GM12878 (cell line): Measurements from ENCODE around the gene FABP6. TPM values are rescaled to one million over a fixed set of nuclear protein-coding genes. Genes with fewer than 3 reads are reported as not detected.
"Not testable (repeated sequence)": the region's sequence is repeated elsewhere in the genome, so short reads cannot be mapped to it uniquely, and the experiment has no call there.

ENCODE experiments used
- ATAC-seq: fragments of 200-7000 bp; cut with Tn5 transposase; 3 replicates; pipeline ENCODE4 v1.9.1; 2020; ENCODE audit warnings: mild to moderate bottlenecking, moderate library complexity
- BruUV-seq: library from RNA; stranded (reverse); fragments of 400-500 nt; replicated peaks from 2 replicates; lab custom pipeline; 2021; lab: Mats Ljungman, UMichigan
- CTCF ChIA-PET: fragments of 300-600 bp; sonication (Branson Sonifier 250); formaldehyde crosslinking; extraction: SDS; loops from one replicate; lab custom pipeline; 2021; ENCODE audit warnings: inconsistent platforms; lab: Yijun Ruan, JAX
- POLR2A ChIA-PET: fragments of 350-600 bp; formaldehyde crosslinking; extraction: SDS; loops from one replicate; lab custom pipeline; 2021; ENCODE audit warnings: inconsistent platforms; lab: Charles Lee
- RAD21 ChIA-PET: fragments of 300-600 bp; sonication (Branson Sonifier 250); formaldehyde crosslinking; loops from one replicate; lab custom pipeline; 2023; ENCODE audit warnings: antibody characterized with exemption; ENCODE audit not compliant: unreplicated experiment; lab: Charles Lee
- SMC1A ChIA-PET: fragments of 300-600 bp; sonication (Branson Sonifier 250); formaldehyde crosslinking; loops from one replicate; lab custom pipeline; 2023; ENCODE audit not compliant: unreplicated experiment, uncharacterized antibody; lab: Charles Lee
- DNase-seq: peaks from one replicate; pipeline ENCODE4 v3.0.0-alpha.2; 2011; ENCODE audit warnings: low read depth, low spot score
- FAIRE-seq: peaks from 3 replicates; lab custom pipeline; 2011; peaks lifted over from hg19 to GRCh38; lab: Jason Lieb, UNC
- H2AFZ ChIP-seq: 2 replicates; pipeline ENCODE4 v1.6.0; 2011; ENCODE audit warnings: low read depth, low read length, control low read depth; ENCODE audit not compliant: control insufficient read depth
- H3K27ac ChIP-seq: 2 replicates; pipeline ENCODE4 v1.5.1; 2011; ENCODE audit warnings: control low read depth; ENCODE audit not compliant: control insufficient read depth, insufficient read depth
- H3K27me3 ChIP-seq, 2 experiments: replicated peaks in 1 of 2; 2 replicates each; pipeline versions ENCODE4 v1.6.0 to v1.6.1; 2011; ENCODE audit warnings: low read length in 1 of 2; ENCODE audit not compliant: control insufficient read depth in 2 of 2, insufficient read depth in 2 of 2
- H3K36me3 ChIP-seq, 2 experiments: 2 replicates each; pipeline ENCODE4 v1.5.1; 2011; ENCODE audit warnings: low read length in 1 of 2; ENCODE audit not compliant: control insufficient read depth in 2 of 2, insufficient read depth in 2 of 2
- H3K4me1 ChIP-seq: 2 replicates; pipeline ENCODE4 v1.6.1; 2011; ENCODE audit warnings: mild to moderate bottlenecking, low read length, moderate library complexity, mixed read lengths; ENCODE audit not compliant: control insufficient read depth, insufficient read depth
- H3K4me2 ChIP-seq: 2 replicates; pipeline ENCODE4 v1.6.0; 2011; ENCODE audit warnings: control low read depth; ENCODE audit not compliant: control insufficient read depth, insufficient read depth
- H3K4me3 ChIP-seq: fragments of 200-600 bp; sonication (generic); 2 replicates; pipeline ENCODE4 v1.5.1; 2016
- H3K79me2 ChIP-seq: 2 replicates; pipeline ENCODE4 v1.6.0; 2011; ENCODE audit warnings: low read length; ENCODE audit not compliant: control insufficient read depth, insufficient read depth
- H3K9ac ChIP-seq: 2 replicates; pipeline ENCODE4 v1.8.0; 2011; ENCODE audit warnings: low read length, control low read depth, mixed read lengths; ENCODE audit not compliant: control insufficient read depth, insufficient read depth
- H3K9me3 ChIP-seq: replicated peaks from 3 replicates; pipeline ENCODE4 v1.5.1; 2011; ENCODE audit warnings: mild to moderate bottlenecking, low read length; ENCODE audit not compliant: control insufficient read depth, insufficient read depth
- H4K20me1 ChIP-seq: 2 replicates; pipeline ENCODE4 v1.6.0; 2011; ENCODE audit not compliant: control insufficient read depth, insufficient read depth
- ATF7 ChIP-seq: fragments of 450-650 bp; IDR thresholded peaks from 2 replicates; pipeline ENCODE4 v1.6.1; 2016; ENCODE audit warnings: low read depth, mild to moderate bottlenecking
- CBX5 ChIP-seq: sonication (generic); IDR thresholded peaks from 2 replicates; pipeline ENCODE4 v1.6.1; 2016; ENCODE audit warnings: low read depth, moderate library complexity, mild to moderate bottlenecking, inconsistent platforms
- CHD4 ChIP-seq: fragments of 200-600 bp; sonication (generic); IDR thresholded peaks from 2 replicates; pipeline ENCODE4 v1.6.1; 2016; ENCODE audit warnings: mild to moderate bottlenecking
- EED ChIP-seq: sonication (generic); IDR thresholded peaks from 2 replicates; pipeline ENCODE4 v1.6.1; 2016; ENCODE audit warnings: antibody characterized with exemption, low read depth
- KAT2A ChIP-seq: conservative IDR thresholded peaks from 2 replicates; pipeline ENCODE4 v1.6.1; 2011; ENCODE audit warnings: low read depth, low read length; ENCODE audit not compliant: control insufficient read depth
- MTA2 ChIP-seq: fragments of 450-650 bp; IDR thresholded peaks from 2 replicates; pipeline ENCODE4 v1.6.1; 2016; ENCODE audit warnings: low read depth, mild to moderate bottlenecking, moderate library complexity
- POLR2AphosphoS5 ChIP-seq: IDR thresholded peaks from 2 replicates; pipeline ENCODE4 v1.6.1; 2011; ENCODE audit warnings: mild to moderate bottlenecking, low read length, inconsistent platforms
- RAD51 ChIP-seq: fragments of 450-650 bp; IDR thresholded peaks from 2 replicates; pipeline ENCODE4 v1.6.1; 2016; ENCODE audit warnings: moderate library complexity, mild to moderate bottlenecking, inconsistent platforms
- SMARCA5 ChIP-seq: fragments of 450-650 bp; IDR thresholded peaks from 2 replicates; pipeline ENCODE4 v1.6.1; 2017; ENCODE audit warnings: mild to moderate bottlenecking
- SREBF2 ChIP-seq: IDR thresholded peaks from 2 replicates; pipeline ENCODE4 v1.6.1; 2012; ENCODE audit warnings: mild to moderate bottlenecking, low read length
- WGBS: methylation state at CpG from one replicate; pipeline ENCODE4 v1.1.6; 2016; ENCODE audit warnings: low lambda C conversion rate; ENCODE audit not compliant: insufficient replicate concordance, insufficient coverage; ENCODE audit errors: missing lambda C conversion rate; 5-methylcytosine and 5-hydroxymethylcytosine counted together
- in situ Hi-C: fragments of 300-500 bp; cut with MboI; formaldehyde crosslinking; loops from 9 replicates; pipeline ENCODE4 v1.14.3; 2018; ENCODE audit warnings: mixed read lengths
- intact Hi-C: fragments of 100-400 bp; cut with micrococcal nuclease; formaldehyde crosslinking; loops from one replicate; pipeline ENCODE4 v1.14.2; 2022; ENCODE audit not compliant: unreplicated experiment
- polyA plus RNA-seq, 11 experiments: library from polyadenylated mRNA; depleted of rRNA in 4 of 11; unstranded in 6 of 11; stranded (reverse) in 5 of 11; fragments of >200 nt; fragmentation: Nextera tagmentation in 4 of 11; fragmentation: Illumina TruSeq in 1 of 11; extraction: Ambion mirVana in 4 of 11; extraction: Trizol in 1 of 11; gene quantifications; 1 replicate in 1 of 11; 2 replicates in 10 of 11; pipeline versions ENCODE4 v1.2.1 to v1.2.3, GENCODE V29; 2011 to 2016; ENCODE audit warnings: inconsistent platforms in 2 of 11, missing spikeins in 2 of 11, low read depth in 1 of 11
- total RNA-seq, 4 experiments: library from RNA; depleted of rRNA in 3 of 4; stranded (reverse); fragments of >200 nt in 3 of 4; fragmentation: Illumina TruSeq in 1 of 4; extraction: Trizol in 1 of 4; gene quantifications; 2 replicates each; pipeline versions ENCODE4 v1.2.1 to v1.2.3, GENCODE V29; 2013 to 2021

Gene FABP6
- total and polyA plus RNA-seq, 10 of the 15 experiments (the other 5 are each of a cell fraction or from before 2014, with no cell fraction given) = 0.66 to 8.1 (median 2.4) TPM

- H3K4me1 ChIP-seq = no peaks in the 10 kb centered on the region; the same call in 1 of the 2 replicates
- WGBS = 63% methylated on average over 7 of the region's 7 CpGs
- no peak overlapping the region for H2AFZ ChIP-seq
- RAD21 ChIA-PET = interaction anchor here (0.6 kb wide), 1 partner anchor 227 kb away, joined by 3 read pairs; no protein-coding TSS in a partner anchor
- H3K27ac ChIP-seq = no peak overlapping the region
- CTCF ChIA-PET = interaction anchor here (0.7 to 1.1 kb wide), 2 partner anchors 112 to 153 kb away, joined by 3 to 4 read pairs; no protein-coding TSS in a partner anchor
- no peak overlapping the region for H3K9ac ChIP-seq
- no peaks in the 10 kb centered on the region for H3K9me3 ChIP-seq
- FAIRE-seq (no peak), DNase-seq (no peak), ATAC-seq (no peak)
- SMC1A ChIA-PET = interaction anchor here (1.1 to 1.4 kb wide), 2 partner anchors 112 to 150 kb away, joined by 3 to 4 read pairs; no protein-coding TSS in a partner anchor
- intact Hi-C loops (no loop called here), in situ Hi-C loops (no loop called here)
- no peak overlapping the region for H3K4me2 ChIP-seq
- POLR2A ChIA-PET = no interaction called here
- no peak overlapping the region for H3K4me3 ChIP-seq
- TF ChIP-seq KAT2A (no peak), ATF7 (no peak), CHD4 (no peak), RAD51 (no peak), MTA2 (no peak), CBX5 (no peak), SREBF2 (no peak), POLR2AphosphoS5 (no peak), EED (no peak), SMARCA5 (no peak)
- H3K27me3 ChIP-seq = no peaks in the 10 kb centered on the region; a peak in 1 of 4 replicates
- BruUV-seq = no TSS peak
- H3K79me2 ChIP-seq = no peaks in the 10 kb centered on the region
- H3K36me3 ChIP-seq = no peaks in the 10 kb centered on the region
- no peaks in the 10 kb centered on the region for H4K20me1 ChIP-seq
Measured at GRCh38 chr5:160192424-160192823, 36.9 kb upstream of the FABP6 start.

GRCh38 chr5:160193076-160193475, 36.2 kb upstream of the FABP6 start:
- H3K27me3 ChIP-seq, ATAC-seq, H3K36me3 ChIP-seq, H3K79me2 ChIP-seq, BruUV-seq, H3K27ac ChIP-seq, H3K4me1 ChIP-seq, H3K9me3 ChIP-seq, H4K20me1 ChIP-seq, in situ Hi-C loops, POLR2A ChIA-PET, DNase-seq, intact Hi-C loops, H3K9ac ChIP-seq, H3K4me2 ChIP-seq, H2AFZ ChIP-seq, RAD21 ChIA-PET, CTCF ChIA-PET, H3K4me3 ChIP-seq, FAIRE-seq: not testable (repeated sequence)
- WGBS = 59% methylated on average over 18 of the region's 18 CpGs
- SMC1A ChIA-PET = interaction anchor here (1.4 kb wide), 1 partner anchor 112 kb away, joined by 4 read pairs; no protein-coding TSS in a partner anchor

DNA sequence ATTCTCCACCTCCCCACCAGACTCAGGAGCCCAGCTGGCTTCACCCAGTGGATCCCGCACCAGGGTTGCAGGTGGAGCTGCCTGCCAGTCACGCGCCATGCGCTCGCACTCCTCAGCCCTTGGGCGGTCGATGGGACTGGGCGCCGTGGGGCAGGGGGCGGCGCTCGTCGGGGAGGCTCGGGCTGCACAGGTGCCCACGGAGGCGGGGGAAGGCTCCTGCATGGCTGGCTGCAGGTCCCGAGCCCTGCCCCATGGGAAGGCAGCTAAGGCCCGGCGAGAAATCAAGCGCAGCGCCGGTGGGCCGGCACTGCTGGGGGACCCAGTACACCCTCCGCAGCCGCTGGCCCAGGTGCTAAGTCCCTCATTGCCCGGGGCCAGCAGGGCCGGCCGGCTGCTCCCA, 35.5 kb upstream of the FABP6 start:
- CTCF ChIA-PET, DNase-seq, H3K4me2 ChIP-seq, in situ Hi-C loops, ATAC-seq, H3K36me3 ChIP-seq, RAD21 ChIA-PET, H3K27me3 ChIP-seq, H2AFZ ChIP-seq, H4K20me1 ChIP-seq, intact Hi-C loops, FAIRE-seq, H3K9ac ChIP-seq, H3K79me2 ChIP-seq, H3K4me1 ChIP-seq, H3K9me3 ChIP-seq, H3K27ac ChIP-seq, H3K4me3 ChIP-seq, BruUV-seq, POLR2A ChIA-PET: not testable (repeated sequence)
- SMC1A ChIA-PET = interaction anchor here (1.4 kb wide), 1 partner anchor 113 kb away, joined by 4 read pairs; no protein-coding TSS in a partner anchor
- WGBS = 80% methylated on average over 25 of the region's 28 CpGs
